Skeletal muscle satellite cell (primary cell): ENCODE measurements around the gene FGF2.
A peak's percentile ranks its signal among the peaks of the same experiment; 100 is the strongest.
"Not testable (repeated sequence)": the region's sequence is repeated elsewhere in the genome, so short reads cannot be mapped to it uniquely, and the experiment has no call there.

Experiments used
- H3K27me3 ChIP-seq: 2 replicates; pipeline ENCODE4 v1.7.0; 2013; ENCODE audit warnings: low read length; ENCODE audit not compliant: control insufficient read depth, insufficient read depth
- H3K36me3 ChIP-seq: 2 replicates; pipeline ENCODE4 v1.7.0; 2013; ENCODE audit warnings: mild to moderate bottlenecking, control low read depth, low read length; ENCODE audit not compliant: insufficient read depth
- H3K4me1 ChIP-seq: 2 replicates; pipeline ENCODE4 v1.7.0; 2013; ENCODE audit warnings: low read length; ENCODE audit not compliant: control insufficient read depth, insufficient read depth
- H3K4me2 ChIP-seq: 2 replicates; pipeline ENCODE4 v1.7.0; 2013; ENCODE audit warnings: mild to moderate bottlenecking, low read length
- H3K4me3 ChIP-seq: 2 replicates; pipeline ENCODE4 v1.7.0; 2013; ENCODE audit warnings: low read length
- H3K9ac ChIP-seq: 2 replicates; pipeline ENCODE4 v1.7.0; 2013; ENCODE audit warnings: mild to moderate bottlenecking, low read depth, low read length, moderate library complexity
- H3K9me3 ChIP-seq: replicated peaks from 2 replicates; pipeline ENCODE4 v1.7.0; 2013; ENCODE audit warnings: mild to moderate bottlenecking, control low read depth, low read length

The FGF2 gene

GRCh38 chr4:122917731-122918130 is 91.1 kb downstream of the FGF2 start:
- no peak overlapping the region for H3K4me3 ChIP-seq
- no peaks in the 10 kb centered on the region for H3K27me3 ChIP-seq
- peaks cover 5% of the 10 kb centered on the region for H3K36me3 ChIP-seq
- peaks cover 29% of the 10 kb centered on the region for H3K4me1 ChIP-seq
- H3K4me2 ChIP-seq = no peak overlapping the region
- H3K9me3 ChIP-seq = no peaks in the 10 kb centered on the region
- no peak overlapping the region for H3K9ac ChIP-seq

DNA sequence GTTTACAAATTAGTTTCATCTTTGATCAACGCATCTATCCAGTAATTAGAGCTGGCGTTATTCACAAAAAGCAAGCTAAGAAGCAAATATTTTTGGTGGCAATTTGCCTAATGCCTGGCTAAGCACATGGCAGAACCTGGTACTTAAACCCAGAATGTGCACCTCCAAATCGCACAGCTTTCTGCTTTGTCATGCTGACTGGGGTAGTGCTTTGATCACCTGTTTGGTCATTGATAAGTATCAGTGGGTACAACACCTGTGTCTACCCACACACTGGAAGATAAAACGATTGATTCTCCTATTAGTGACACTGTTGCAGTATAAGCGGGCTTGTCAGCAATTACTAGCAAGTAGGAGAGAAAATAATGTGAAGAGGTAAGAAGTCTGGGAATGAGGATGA is 93.8 kb downstream of the FGF2 start:
- no peak overlapping the region for H3K4me2 ChIP-seq
- no peak overlapping the region for H3K4me3 ChIP-seq
- no peaks in the 10 kb centered on the region for H3K36me3 ChIP-seq
- H3K27me3 ChIP-seq = no peaks in the 10 kb centered on the region
- H3K9me3 ChIP-seq = no peaks in the 10 kb centered on the region
- H3K9ac ChIP-seq = no peak overlapping the region
- peaks cover 15% of the 10 kb centered on the region for H3K4me1 ChIP-seq

DNA sequence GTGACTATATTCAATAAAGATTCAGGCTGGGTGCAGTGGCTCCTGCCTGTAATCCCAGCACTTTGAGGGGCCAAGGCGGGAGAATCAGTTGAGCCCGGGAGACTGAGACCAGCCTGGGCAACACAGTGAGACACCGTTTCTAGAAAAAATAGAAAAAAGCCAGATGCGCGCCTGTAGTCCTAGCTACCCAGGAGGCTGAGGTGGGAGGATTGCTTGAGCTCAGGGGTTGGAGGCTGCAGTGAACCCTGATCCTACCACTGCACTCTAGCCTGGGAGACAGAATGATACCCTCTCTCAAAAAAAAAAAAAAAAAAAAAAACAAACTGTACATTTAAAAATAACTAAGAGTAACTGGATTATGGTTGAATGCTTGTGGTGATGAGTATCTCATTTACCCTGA is 94.7 kb downstream of the FGF2 start:
- Histone ChIP-seq H3K9me3 (no peaks in the 10 kb centered on the region), H3K36me3 (no peaks in the 10 kb centered on the region), H3K27me3 (no peaks in the 10 kb centered on the region), H3K4me1 (peaks cover 15% of the 10 kb centered on the region), H3K4me2 (peak overlapping the region; percentile 97), H3K9ac (peak overlapping the region; percentile 86), H3K4me3 (peak overlapping the region; percentile 88)

DNA sequence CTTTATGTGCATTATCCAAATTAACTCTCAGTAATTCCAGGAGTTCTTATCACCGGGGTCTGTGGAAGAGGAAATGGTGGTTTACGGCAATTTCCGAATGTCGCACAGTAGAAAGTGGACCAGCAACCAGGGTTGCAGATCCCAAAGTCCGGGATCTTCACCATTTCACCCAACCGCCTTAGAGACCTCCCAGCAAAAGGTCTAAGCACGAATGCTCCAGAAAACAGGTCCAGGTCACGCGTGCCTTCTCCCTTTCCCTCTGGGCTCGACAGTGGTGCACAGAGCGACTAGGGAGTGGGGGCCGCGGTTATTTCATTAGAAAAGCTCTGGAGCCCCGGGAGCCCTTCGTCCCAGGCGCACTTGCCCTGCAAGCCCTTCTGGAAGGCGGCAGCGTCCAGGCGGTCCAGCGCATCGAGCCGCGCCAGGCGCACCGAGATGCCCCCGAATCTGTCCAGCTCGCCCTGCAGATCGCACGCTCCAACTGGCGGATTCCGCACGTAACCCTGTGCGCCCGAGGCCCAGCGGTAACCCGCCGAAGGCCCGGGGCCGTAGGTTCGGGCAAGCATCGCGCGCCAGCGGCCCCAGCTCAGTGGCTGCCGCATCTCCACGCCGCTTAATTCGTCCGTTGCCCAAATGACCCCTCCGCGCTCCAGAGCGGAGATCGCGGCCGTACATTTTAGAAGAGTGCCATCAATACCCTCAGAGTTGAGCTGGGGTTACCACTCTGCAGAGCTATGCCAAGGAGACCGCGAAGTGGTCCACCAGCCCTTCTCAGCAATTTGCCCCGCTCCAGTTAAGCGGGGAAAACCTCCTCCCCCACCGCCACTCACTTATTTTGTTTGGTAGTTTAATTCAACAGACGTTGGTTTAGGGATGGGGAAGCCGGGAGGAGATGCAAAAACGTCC is 95.6 kb downstream of the FGF2 start, which contains the start of gene NUDT6:
Gene NUDT6, minus strand, starts transcription at position 627 of the 906 bp plus-strand sequence. Its CDS starts 25 bp downstream, at position 602.
- peak within 1 kb of the TSS; percentile 86 for H3K9ac ChIP-seq
- H3K9me3 ChIP-seq = no peaks in the 10 kb centered on the region
- H3K4me1 ChIP-seq = peaks cover 15% of the 10 kb centered on the region
- H3K36me3 ChIP-seq = no peaks in the 10 kb centered on the region
- H3K27me3 ChIP-seq = no peaks in the 10 kb centered on the region
- H3K4me2 ChIP-seq = peak within 1 kb of the TSS; percentile 97
- H3K4me3 ChIP-seq = peak within 1 kb of the TSS; percentile 88

- peaks cover 8% of the 10 kb centered on the region for H3K4me1 ChIP-seq
- H3K9me3 ChIP-seq = no peaks in the 10 kb centered on the region
- H3K36me3 ChIP-seq = no peaks in the 10 kb centered on the region
- peak overlapping the region; percentile 88 for H3K4me3 ChIP-seq
- H3K27me3 ChIP-seq = no peaks in the 10 kb centered on the region
- peak overlapping the region; percentile 97 for H3K4me2 ChIP-seq
- peak overlapping the region; percentile 86 for H3K9ac ChIP-seq
These were observed 96.4 kb downstream of the FGF2 start for GRCh38 chr4:122922877-122923511.

GRCh38 chr4:122928930-122929329 is 102.3 kb downstream of the FGF2 start:
- Histone ChIP-seq H3K36me3 (peaks cover 8% of the 10 kb centered on the region), H3K9me3 (no peaks in the 10 kb centered on the region), H3K4me2 (no peak overlapping the region), H3K9ac (no peak overlapping the region), H3K4me1 (peaks cover 7% of the 10 kb centered on the region), H3K4me3 (no peak overlapping the region), H3K27me3 (no peaks in the 10 kb centered on the region)

DNA sequence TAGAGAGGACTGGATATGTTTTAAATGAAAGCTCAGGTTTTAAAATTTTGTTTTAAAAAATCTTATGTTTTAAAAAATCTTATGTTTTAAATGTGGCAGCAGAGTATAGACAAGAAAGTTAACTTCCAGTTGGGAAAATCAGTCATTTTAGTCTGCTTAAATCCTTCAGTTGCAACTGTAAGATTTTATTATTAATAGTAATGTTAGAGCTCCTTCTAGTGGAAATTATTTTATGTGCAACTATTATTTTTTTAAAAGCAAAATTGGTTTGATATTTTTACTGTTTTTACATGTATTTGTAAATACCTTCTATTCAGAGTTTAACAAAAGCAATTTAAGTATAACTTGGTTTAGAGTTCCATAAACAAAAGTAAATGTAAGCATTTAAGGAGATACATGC is 104.2 kb downstream of the FGF2 start:
- Histone ChIP-seq H3K27me3 (no peaks in the 10 kb centered on the region), H3K9me3 (no peaks in the 10 kb centered on the region), H3K36me3 (peaks cover 19% of the 10 kb centered on the region)

GRCh38 chr4:122932763-122933162 is 106.1 kb downstream of the FGF2 start:
- no peak overlapping the region for H3K9ac ChIP-seq
- no peak overlapping the region for H3K4me2 ChIP-seq
- no peaks in the 10 kb centered on the region for H3K27me3 ChIP-seq
- H3K9me3 ChIP-seq = no peaks in the 10 kb centered on the region
- H3K4me3 ChIP-seq = no peak overlapping the region
- peaks cover 28% of the 10 kb centered on the region for H3K36me3 ChIP-seq
- H3K4me1 ChIP-seq = no peaks in the 10 kb centered on the region

More for the DNA sequence above, 104.2 kb downstream of the FGF2 start:
- Histone ChIP-seq H3K9ac (peak overlapping the region; percentile 8), H3K4me3 (no peak overlapping the region), H3K4me2 (no peak overlapping the region), H3K4me1 (no peaks in the 10 kb centered on the region)

- H3K4me1 ChIP-seq, H3K4me3 ChIP-seq, H3K27me3 ChIP-seq, H3K9ac ChIP-seq, H3K9me3 ChIP-seq, H3K4me2 ChIP-seq: not testable (repeated sequence)
- H3K36me3 ChIP-seq = peaks cover 26% of the 10 kb centered on the region
These were observed 118.5 kb downstream of the FGF2 start for GRCh38 chr4:122945136-122945535.

- Histone ChIP-seq H3K4me3 (no peak overlapping the region), H3K9me3 (no peaks in the 10 kb centered on the region), H3K4me2 (no peak overlapping the region), H3K36me3 (peaks cover 33% of the 10 kb centered on the region), H3K9ac (no peak overlapping the region), H3K27me3 (no peaks in the 10 kb centered on the region), H3K4me1 (no peaks in the 10 kb centered on the region)
These were observed 119.5 kb downstream of the FGF2 start for GRCh38 chr4:122946142-122946541.
